NCI-H2196 treated with DMSO at 0.1 percent for 48 hours (cell line): ENCODE results near the gene PARVB.
A peak's percentile ranks its signal among the peaks of the same experiment; 100 is the strongest.

Experiments
- DNase-seq: peaks from one replicate; lab custom pipeline; 2025; ENCODE audit not compliant: unreplicated experiment; lab: John Stamatoyannopoulos, UW

PARVB gene

GRCh38 chr22:44155115-44155514 lies 131.0 kb downstream of the PARVB start:
- no peak for DNase-seq

- DNase-seq, result no peak
Measured at GRCh38 chr22:44157916-44158618, 134.0 kb downstream of the PARVB start.

GRCh38 chr22:44158816-44159215 lies 134.7 kb downstream of the PARVB start:
- no peak for DNase-seq

- DNase-seq, result no peak
Measured at GRCh38 chr22:44159221-44159620, 135.1 kb downstream of the PARVB start.

- no peak for DNase-seq
Measured at GRCh38 chr22:44159811-44160210, 135.7 kb downstream of the PARVB start.

GRCh38 chr22:44160421-44160820 lies 136.3 kb downstream of the PARVB start:
- no peak for DNase-seq

GRCh38 chr22:44161673-44162072 lies 137.6 kb downstream of the PARVB start:
- no peak for DNase-seq

- DNase-seq, result no peak
Measured at GRCh38 chr22:44162960-44163359, 138.9 kb downstream of the PARVB start.

GRCh38 chr22:44163536-44163935 lies 139.4 kb downstream of the PARVB start:
- no peak for DNase-seq

- no peak for DNase-seq
Measured at GRCh38 chr22:44164031-44164430, 139.9 kb downstream of the PARVB start.

GRCh38 chr22:44165286-44165874 lies 141.3 kb downstream of the PARVB start:
- DNase-seq, result no peak

- no peak for DNase-seq
Measured at GRCh38 chr22:44166498-44167276, 142.6 kb downstream of the PARVB start.

GRCh38 chr22:44167501-44167900 lies 143.4 kb downstream of the PARVB start:
- DNase-seq, result no peak

GRCh38 chr22:44168206-44168605 lies 144.1 kb downstream of the PARVB start:
- no peak for DNase-seq

GRCh38 chr22:44170470-44170869 lies 146.4 kb downstream of the PARVB start:
- no peak for DNase-seq

GRCh38 chr22:44171561-44171960 lies 147.5 kb downstream of the PARVB start:
- no peak for DNase-seq

GRCh38 chr22:44172370-44173108 lies 148.4 kb downstream of the PARVB start:
- DNase-seq, result peak; percentile 89

- DNase-seq, result no peak
Measured at GRCh38 chr22:44173154-44173553, 149.1 kb downstream of the PARVB start.

- DNase-seq, result no peak
Measured at GRCh38 chr22:44175676-44176075, 151.6 kb downstream of the PARVB start.

GRCh38 chr22:44179196-44179988 lies 155.3 kb downstream of the PARVB start:
- DNase-seq, result no peak
